ENCODE data around the gene VRTN.

The VRTN gene

DNA sequence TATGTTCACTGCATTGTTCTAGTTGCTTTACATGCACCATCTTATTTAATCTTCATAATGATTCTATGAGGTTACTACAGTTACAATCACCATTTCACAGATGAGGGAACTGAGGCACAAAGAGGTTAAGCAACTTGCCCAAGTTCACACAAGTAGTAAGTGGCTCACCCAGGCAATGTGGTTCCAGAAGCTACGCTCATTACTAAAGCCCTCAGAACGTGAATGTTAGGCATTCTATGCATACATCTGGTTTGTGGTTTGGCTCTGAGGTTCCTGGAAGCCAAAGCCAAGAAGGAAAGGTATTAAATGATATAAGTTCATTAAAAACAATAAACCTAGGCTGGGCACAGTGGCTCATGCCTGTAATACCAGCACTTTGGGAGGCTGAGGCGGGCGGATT, 14.4 kb upstream of the VRTN start:
- DNase-seq (ENCODE audit: extremely low read depth, low read depth): peak; percentile 50
- TF ChIP-seq, protein P1, sequence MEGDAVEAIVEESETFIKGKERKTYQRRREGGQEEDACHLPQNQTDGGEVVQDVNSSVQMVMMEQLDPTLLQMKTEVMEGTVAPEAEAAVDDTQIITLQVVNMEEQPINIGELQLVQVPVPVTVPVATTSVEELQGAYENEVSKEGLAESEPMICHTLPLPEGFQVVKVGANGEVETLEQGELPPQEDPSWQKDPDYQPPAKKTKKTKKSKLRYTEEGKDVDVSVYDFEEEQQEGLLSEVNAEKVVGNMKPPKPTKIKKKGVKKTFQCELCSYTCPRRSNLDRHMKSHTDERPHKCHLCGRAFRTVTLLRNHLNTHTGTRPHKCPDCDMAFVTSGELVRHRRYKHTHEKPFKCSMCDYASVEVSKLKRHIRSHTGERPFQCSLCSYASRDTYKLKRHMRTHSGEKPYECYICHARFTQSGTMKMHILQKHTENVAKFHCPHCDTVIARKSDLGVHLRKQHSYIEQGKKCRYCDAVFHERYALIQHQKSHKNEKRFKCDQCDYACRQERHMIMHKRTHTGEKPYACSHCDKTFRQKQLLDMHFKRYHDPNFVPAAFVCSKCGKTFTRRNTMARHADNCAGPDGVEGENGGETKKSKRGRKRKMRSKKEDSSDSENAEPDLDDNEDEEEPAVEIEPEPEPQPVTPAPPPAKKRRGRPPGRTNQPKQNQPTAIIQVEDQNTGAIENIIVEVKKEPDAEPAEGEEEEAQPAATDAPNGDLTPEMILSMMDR (IDR thresholded peaks at IDR 0.05; ENCODE audit: low read depth, low read length): no peak

DNA sequence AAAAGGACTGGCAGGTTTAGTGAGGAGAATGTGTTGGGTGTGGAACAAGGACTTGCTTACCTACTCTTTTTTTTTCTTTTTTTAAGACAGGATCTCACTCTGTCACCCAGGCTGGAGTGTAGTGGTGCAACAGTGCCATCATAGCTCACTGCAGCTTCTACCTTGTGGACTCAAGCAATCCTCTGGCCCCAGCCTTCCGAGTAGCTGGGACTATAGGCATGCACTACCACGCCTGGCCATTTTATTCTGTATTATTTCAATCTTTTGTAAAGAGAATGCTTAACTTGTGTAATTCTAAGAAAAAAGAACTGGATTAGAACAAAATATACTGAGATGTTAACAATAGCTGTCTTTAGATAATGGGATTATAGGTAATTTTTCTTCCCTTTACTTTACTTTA, 1.9 kb upstream of the VRTN start:
- TF ChIP-seq, protein P1 (IDR thresholded peaks at IDR 0.05; ENCODE audit: low read depth, low read length): no peak
- DNase-seq (ENCODE audit: extremely low read depth, low read depth): no peak

DNA sequence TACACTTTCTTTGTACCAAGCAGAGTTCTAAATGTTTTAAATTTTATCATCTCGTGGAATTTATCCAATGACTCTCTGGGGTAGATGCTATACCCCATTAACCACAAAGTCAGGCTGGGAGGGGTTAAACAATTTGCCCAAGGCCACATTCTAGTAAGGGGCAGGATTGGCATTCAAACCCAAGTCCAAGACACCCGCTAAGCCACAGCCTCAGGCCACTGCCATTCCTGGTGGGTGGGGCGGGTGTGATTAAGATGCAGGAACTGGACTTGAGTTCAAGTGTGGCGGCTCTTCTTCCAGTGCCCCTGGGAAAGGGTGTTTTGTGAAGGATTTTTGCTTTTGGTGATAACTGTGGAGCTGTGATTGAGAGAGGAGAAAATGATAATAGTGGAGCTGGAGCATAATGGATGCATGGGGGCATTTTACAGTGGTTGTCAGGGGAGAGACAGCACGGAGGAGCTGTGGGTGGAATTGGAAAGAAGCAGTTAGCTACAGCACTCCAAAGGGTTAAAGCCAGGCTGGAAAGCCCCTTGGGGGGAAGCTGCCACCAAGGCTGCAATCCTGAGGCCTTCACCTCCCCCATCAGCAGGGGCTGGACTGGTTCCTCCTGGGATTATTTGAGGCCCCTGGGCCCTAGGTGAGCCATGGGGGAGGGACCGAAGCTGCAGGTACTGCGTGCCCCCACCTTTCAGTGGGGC, 1.0 kb upstream of the VRTN start:
- TF ChIP-seq, protein P1 (IDR thresholded peaks at IDR 0.05; ENCODE audit: low read depth, low read length): no peak
- DNase-seq (ENCODE audit: extremely low read depth, low read depth): no peak

DNA sequence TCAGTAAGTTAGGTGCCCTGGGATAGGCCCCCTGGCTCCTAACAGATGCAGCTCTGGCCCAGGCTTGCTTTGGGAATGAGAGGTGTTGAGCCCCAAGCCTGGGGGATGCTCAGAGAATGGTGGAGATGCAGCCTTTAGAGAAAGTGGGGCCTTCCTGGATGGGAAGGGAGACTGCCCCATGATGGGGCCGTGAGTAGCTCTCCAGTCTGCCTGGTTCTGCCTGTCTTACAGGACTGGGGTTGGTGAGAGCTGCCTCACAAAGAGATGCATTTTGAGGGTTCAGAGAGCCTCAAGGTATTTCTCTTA, 523 bp upstream of the VRTN start:
- no peak for DNase-seq (ENCODE audit: extremely low read depth, low read depth)
- TF ChIP-seq, protein P1 (IDR thresholded peaks at IDR 0.05; ENCODE audit: low read depth, low read length): no peak

DNA sequence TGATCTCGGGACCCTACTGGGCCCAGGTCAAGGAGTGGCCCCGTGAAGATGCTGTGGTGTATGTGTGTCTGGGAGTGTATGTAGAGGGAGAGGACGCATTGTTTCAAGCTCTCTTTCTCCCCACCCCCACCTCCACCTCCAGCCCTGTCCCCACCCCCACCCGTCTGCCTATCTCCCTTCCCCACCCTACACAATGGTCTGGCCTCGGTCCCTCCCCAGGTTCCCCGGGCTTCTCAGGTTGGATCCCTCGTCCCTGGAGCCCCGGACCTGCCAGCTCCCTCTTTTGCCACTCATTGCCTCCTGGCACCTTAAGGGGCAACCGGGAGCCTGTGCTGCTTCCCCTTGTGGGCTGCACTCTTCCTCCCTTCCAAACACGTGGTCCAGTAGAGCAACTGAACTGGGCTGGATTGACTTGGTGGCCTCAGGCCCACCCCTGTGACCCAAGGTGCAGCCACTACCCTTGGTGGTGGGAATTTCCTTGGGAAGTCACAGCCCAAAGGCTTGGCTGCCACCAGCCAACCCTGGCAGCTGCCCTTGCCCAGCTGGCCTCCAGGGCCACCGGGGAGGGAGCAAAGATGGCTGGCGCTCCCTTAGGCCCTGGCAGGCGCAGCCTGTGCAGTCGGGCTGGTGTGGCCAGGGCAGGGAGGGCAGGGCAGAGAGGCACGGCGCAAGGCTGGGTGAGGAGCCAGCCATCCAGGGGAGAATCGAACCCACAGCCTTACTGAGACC, 628 bp downstream of the VRTN start:
- TF ChIP-seq, protein P1 (IDR thresholded peaks at IDR 0.05; ENCODE audit: low read depth, low read length): no peak
- no peak for DNase-seq (ENCODE audit: extremely low read depth, low read depth)

DNA sequence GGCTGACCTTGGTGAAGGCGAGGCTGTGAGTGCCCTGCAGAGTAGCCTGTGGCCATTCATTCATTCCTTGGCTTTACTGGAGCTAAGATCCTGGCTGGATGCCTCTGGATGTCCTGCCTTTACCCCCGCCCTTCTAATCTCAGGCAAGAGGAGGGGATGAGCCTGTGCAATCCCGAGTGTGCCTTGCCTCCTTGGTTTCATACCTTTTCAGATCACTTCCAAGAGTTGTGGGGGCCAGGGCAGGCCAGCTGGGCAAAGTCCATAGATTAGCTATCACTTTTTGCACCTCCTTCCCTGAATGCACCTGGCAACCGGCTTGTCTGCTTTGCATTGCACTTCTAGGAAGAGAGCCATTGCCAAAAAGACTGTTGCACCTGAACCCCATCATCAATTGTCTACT, 1.5 kb downstream of the VRTN start:
- TF ChIP-seq, protein P1 (IDR thresholded peaks at IDR 0.05; ENCODE audit: low read depth, low read length): no peak
- DNase-seq (ENCODE audit: extremely low read depth, low read depth): no peak

DNA sequence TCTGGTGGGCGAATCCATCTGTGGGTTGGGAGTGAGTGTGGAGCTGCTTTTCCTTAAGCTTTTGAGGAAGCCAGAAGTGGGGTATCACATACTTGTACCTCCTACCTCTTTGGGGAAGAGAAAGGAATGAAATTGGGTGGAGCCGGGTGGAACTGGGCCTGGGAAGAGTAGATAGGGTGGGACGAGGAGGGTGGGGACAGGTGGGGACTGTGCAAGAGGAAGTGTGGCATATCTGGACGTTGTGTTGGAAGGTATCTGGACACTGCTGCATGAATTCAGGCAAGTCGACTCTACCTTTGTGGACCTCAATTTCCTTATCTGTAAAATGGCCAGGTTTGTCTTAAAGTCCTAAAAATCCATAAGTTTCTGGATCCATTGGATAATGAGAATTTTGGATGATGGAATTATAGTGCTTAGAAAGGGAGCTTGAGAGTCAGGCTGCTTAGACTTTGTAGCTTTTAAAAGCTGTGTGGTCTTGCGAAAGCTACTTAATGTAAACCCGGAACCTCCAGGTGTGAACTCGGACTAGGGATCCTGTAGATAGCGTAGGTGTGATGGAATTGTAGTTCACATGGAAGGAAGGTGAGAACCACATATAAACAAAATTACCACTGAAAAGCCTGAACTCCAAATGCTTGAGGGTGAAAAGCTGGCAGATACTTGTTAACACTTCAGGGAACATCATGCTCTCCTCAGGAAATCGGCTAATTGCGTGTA, 2.1 kb downstream of the VRTN start:
- no peak for DNase-seq (ENCODE audit: extremely low read depth, low read depth)
- TF ChIP-seq, protein P1 (IDR thresholded peaks at IDR 0.05; ENCODE audit: low read depth, low read length): no peak
